ENCODE results near the gene NUP88. TPM values are rescaled to one million over a fixed set of nuclear protein-coding genes. Genes with fewer than 3 reads are reported as not detected.

NUP88 gene
- total and polyA plus RNA-seq, 10 of the 15 experiments (the other 5 are each of a cell fraction or from before 2014, with no cell fraction given), result 110 to 244 (median 188) TPM

- H3K79me2 ChIP-seq (ENCODE audit: control insufficient read depth, insufficient read depth, low read length), result peaks cover 21% of the 10 kb centered on the region
- no peak overlapping the region for H3K4me3 ChIP-seq
- intact Hi-C loops (cut with micrococcal nuclease; ENCODE audit: unreplicated experiment), result no loop called here
- ChIA-PET SMC1A (ENCODE audit: uncharacterized antibody, unreplicated experiment) (interaction anchor here (1.8 kb wide), 1 partner anchor 9 kb away, joined by 6 read pairs; no protein-coding TSS in a partner anchor), RAD21 (ENCODE audit: unreplicated experiment) (no interaction called here), CTCF (interaction anchor here (1.9 kb wide), 1 partner anchor 31 kb away, joined by 4 read pairs; the partner anchor contains the start of gene C1QBP), POLR2A (no interaction called here)
- WGBS (ENCODE audit: insufficient coverage, insufficient replicate concordance, low lambda C conversion rate, missing lambda C conversion rate), result 97% methylated on average over 5 of the region's 5 CpGs
- H2AFZ ChIP-seq (ENCODE audit: control insufficient read depth, low read depth, low read length), result no peak overlapping the region
- H4K20me1 ChIP-seq (ENCODE audit: control insufficient read depth, insufficient read depth), result peaks cover 4% of the 10 kb centered on the region; the same call in 1 of the 2 replicates
- peaks cover 14% of the 10 kb centered on the region for H3K4me1 ChIP-seq (ENCODE audit: control insufficient read depth, insufficient read depth, low read length)
- no peak overlapping the region for H3K27ac ChIP-seq (ENCODE audit: control insufficient read depth, insufficient read depth)
- BruUV-seq (replicated peaks), result no TSS peak
- DNase-seq (ENCODE audit: low read depth, low spot score), result no peak
- peaks cover 16 to 57% of the 10 kb centered on the region in 2 experiments for H3K36me3 ChIP-seq (ENCODE audit: control insufficient read depth in 2 of 2, insufficient read depth in 2 of 2, low read length in 1 of 2)
- in situ Hi-C loops (cut with MboI), result no loop called here
- H3K9me3 ChIP-seq (replicated peaks; ENCODE audit: control insufficient read depth, insufficient read depth, low read length), result no peaks in the 10 kb centered on the region
- H3K9ac ChIP-seq (ENCODE audit: control insufficient read depth, insufficient read depth, low read length), result no peak overlapping the region
- H3K27me3 ChIP-seq (replicated peaks in 1 of 2; ENCODE audit: control insufficient read depth in 2 of 2, insufficient read depth in 2 of 2, low read length in 1 of 2), result no peaks in the 10 kb centered on the region
- ATAC-seq, result no peak
- FAIRE-seq, result no peak
- no peak overlapping the region for H3K4me2 ChIP-seq (ENCODE audit: control insufficient read depth, insufficient read depth)
- TF ChIP-seq ZBTB11 (CRISPR knock-in tag; IDR thresholded peaks at IDR 0.05), result no peak
- no peak for TF ChIP-seq WRNIP1 (IDR thresholded peaks at IDR 0.05; ENCODE audit: borderline replicate concordance, low read depth, low read length)
- no peak for TF ChIP-seq JUNB (IDR thresholded peaks at IDR 0.05)
- TF ChIP-seq TCF3 (IDR thresholded peaks at IDR 0.05; ENCODE audit: borderline replicate concordance, insufficient read depth, low read depth, low read length), result no peak
- TF ChIP-seq PKNOX1 (IDR thresholded peaks at IDR 0.05), result no peak
- TF ChIP-seq NKRF (conservative IDR thresholded peaks at IDR 0.05), result no peak
- TF ChIP-seq ZNF384 (IDR thresholded peaks at IDR 0.05; ENCODE audit: borderline replicate concordance, low read depth, low read length), result no peak
- no peak for TF ChIP-seq NFYB (IDR thresholded peaks at IDR 0.05; ENCODE audit: insufficient read depth, low read depth, low read length)
- no peak for TF ChIP-seq E2F4 (IDR thresholded peaks at IDR 0.05; ENCODE audit: low read depth, low read length)
- TF ChIP-seq SMARCA5 (IDR thresholded peaks at IDR 0.05), result no peak
- TF ChIP-seq CTCF (IDR thresholded peaks at IDR 0.05 in 2 of 3, conservative IDR thresholded peaks at IDR 0.05 in 1 of 3; ENCODE audit: control insufficient read depth in 2 of 3, extremely low read depth in 1 of 3, insufficient read depth in 1 of 3, low read depth in 3 of 3, low read length in 3 of 3), result no peak
- TF ChIP-seq ZNF622 (IDR thresholded peaks at IDR 0.05), result no peak
- TF ChIP-seq CEBPB (IDR thresholded peaks at IDR 0.05; ENCODE audit: borderline replicate concordance in 1 of 2, low read depth in 2 of 2, low read length in 2 of 2), result no peak
- no peak for TF ChIP-seq ZNF274 (IDR thresholded peaks at IDR 0.05; ENCODE audit: insufficient read depth, insufficient read length)
- TF ChIP-seq CREB1 (IDR thresholded peaks at IDR 0.05; ENCODE audit: low read depth), result no peak
Observed at GRCh38 chr17:5408186-5408585, 11.3 kb downstream of the NUP88 start.

Data from GM12878 (cell line).